GM19328 (cell line): ENCODE measurements around the gene TMEM147.

Experiments
- ATAC-seq: cut with Tn5 transposase; IDR thresholded peaks from one replicate; pipeline ENCODE4 v1.9.1; 2021; ENCODE audit warnings: mild to moderate bottlenecking, moderate library complexity; ENCODE audit not compliant: unreplicated experiment

TMEM147 gene, protein sequence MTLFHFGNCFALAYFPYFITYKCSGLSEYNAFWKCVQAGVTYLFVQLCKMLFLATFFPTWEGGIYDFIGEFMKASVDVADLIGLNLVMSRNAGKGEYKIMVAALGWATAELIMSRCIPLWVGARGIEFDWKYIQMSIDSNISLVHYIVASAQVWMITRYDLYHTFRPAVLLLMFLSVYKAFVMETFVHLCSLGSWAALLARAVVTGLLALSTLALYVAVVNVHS

GRCh38 chr19:35545001-35545854 lies at the start of gene TMEM147:
TMEM147 (plus strand) TSS chr19:35545626; CDS start chr19:35545740, 114 bp downstream.
- peak; percentile 78 for ATAC-seq

- ATAC-seq: no peak
Measured at GRCh38 chr19:35497406-35497805, 48.0 kb upstream of the TMEM147 start.

GRCh38 chr19:35498220-35498619 lies 47.2 kb upstream of the TMEM147 start:
- no peak for ATAC-seq

GRCh38 chr19:35498984-35499527 lies 46.4 kb upstream of the TMEM147 start:
- ATAC-seq: no peak

GRCh38 chr19:35500611-35501010 lies 44.8 kb upstream of the TMEM147 start:
- ATAC-seq: no peak

DNA sequence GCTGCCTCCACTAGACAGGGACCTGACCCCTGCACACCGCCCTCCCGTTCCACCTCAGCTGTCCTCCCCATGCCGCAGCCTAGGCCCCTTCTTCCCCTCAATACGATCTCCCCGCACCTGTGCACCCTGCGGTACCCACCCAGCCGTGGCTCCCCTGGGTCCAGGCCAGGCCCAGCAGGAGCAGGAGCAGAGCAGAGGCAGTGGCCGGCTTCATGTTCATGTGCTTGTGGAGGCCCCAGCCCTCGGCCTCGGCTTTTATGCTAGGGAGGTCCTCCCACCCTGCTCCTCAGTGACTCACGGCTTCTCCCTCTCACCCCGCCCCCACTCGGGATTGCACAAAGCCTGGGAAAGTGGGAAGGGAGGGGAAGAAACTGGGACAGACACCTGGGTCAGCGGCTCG lies 43.7 kb upstream of the TMEM147 start:
- ATAC-seq: no peak

- ATAC-seq: no peak
Measured at GRCh38 chr19:35502751-35503150, 42.7 kb upstream of the TMEM147 start.

DNA sequence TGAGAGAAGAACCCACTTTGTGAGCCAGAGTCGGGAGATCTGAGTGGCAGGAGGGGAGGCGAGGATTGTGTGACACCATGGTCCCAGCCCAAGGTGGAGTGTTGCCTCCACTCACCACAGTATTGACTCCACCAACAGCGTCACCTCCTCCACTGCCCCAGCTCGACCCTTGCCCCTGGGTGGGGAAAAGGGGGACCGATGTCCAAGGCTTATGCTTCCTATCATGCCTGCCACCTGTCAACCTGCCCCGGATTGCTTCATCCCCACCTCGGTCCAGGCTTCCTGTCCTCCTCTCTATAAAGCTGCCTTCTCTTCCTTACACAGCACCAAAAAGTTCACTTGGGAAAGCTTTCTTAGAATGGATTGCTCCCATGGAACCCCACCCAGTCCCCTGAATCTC lies 39.4 kb upstream of the TMEM147 start:
- ATAC-seq: no peak

GRCh38 chr19:35507561-35507960 lies 37.9 kb upstream of the TMEM147 start:
- ATAC-seq: no peak

- ATAC-seq: no peak
Measured at GRCh38 chr19:35508129-35508528, 37.3 kb upstream of the TMEM147 start.

GRCh38 chr19:35509018-35509652 lies 36.3 kb upstream of the TMEM147 start:
- ATAC-seq: no peak

- no peak for ATAC-seq
Measured at GRCh38 chr19:35509861-35510625, 35.4 kb upstream of the TMEM147 start.

DNA sequence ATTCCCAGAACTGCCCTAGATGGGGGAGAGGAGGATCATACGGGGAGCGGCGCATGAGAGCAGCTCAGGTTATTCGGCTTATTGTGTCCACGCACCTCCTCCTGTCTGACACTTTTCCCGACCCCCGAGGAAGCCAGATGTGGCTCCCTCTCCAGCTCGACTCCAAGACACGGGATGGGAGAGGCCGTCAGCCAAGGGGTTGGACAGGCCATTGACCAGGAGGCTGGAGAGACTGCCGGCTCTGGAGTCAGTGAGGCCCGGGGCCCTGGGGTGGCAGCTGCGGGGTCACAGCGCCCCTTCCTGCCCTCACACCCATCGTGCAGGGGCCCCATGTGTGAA lies 34.8 kb upstream of the TMEM147 start:
- no peak for ATAC-seq

GRCh38 chr19:35511337-35511736 lies 34.1 kb upstream of the TMEM147 start:
- no peak for ATAC-seq

- no peak for ATAC-seq
Measured at GRCh38 chr19:35512831-35513627, 32.4 kb upstream of the TMEM147 start.

- ATAC-seq: no peak
Measured at GRCh38 chr19:35513628-35514281, 31.7 kb upstream of the TMEM147 start, which contains the start of gene DMKN. DMKN (minus strand) TSS chr19:35513649; CDS start chr19:35513475, 174 bp downstream.

- ATAC-seq: no peak
Measured at GRCh38 chr19:35514282-35514809, 31.1 kb upstream of the TMEM147 start.

- no peak for ATAC-seq
Measured at GRCh38 chr19:35516310-35516709, 29.1 kb upstream of the TMEM147 start.

GRCh38 chr19:35517342-35517741 lies 28.1 kb upstream of the TMEM147 start:
- no peak for ATAC-seq
